Activated naive CD8-positive, alpha-beta T cell treated with anti-CD3 and anti-CD28 coated beads, Interleukin-2, amount 10 ng/mL, durations not matched to agents 7 days and 5 days (primary cell): ENCODE results near the gene SYNE4. TPM values are rescaled to one million over a fixed set of nuclear protein-coding genes. Genes with fewer than 3 reads are reported as not detected.
"Not testable (repeated sequence)": the region's sequence is repeated elsewhere in the genome, so short reads cannot be mapped to it uniquely, and the experiment has no call there.

ENCODE experiments used
- ATAC-seq: fragments of 150-1000 bp; cut with Tn5 transposase; one replicate; pipeline ENCODE4 v1.10.0; 2021; ENCODE audit warnings: low read depth, moderate library complexity
- POLR2A ChIA-PET: fragments of 350-600 bp; sonication (Branson Sonifier 250); formaldehyde crosslinking; loops from one replicate; lab custom pipeline; 2021; ENCODE audit warnings: antibody characterized with exemption; lab: Charles Lee
- DNase-seq: peaks from one replicate; pipeline ENCODE4 v3.0.0; 2021
- H3K27ac Mint-ChIP-seq: one replicate; pipeline ENCODE4 v1.8.0; 2022; ENCODE audit warnings: mild to moderate bottlenecking, mixed read lengths
- H3K27me3 Mint-ChIP-seq: one replicate; pipeline ENCODE4 v1.8.0; 2022; ENCODE audit warnings: mild to moderate bottlenecking, moderate library complexity, mixed read lengths
- H3K36me3 Mint-ChIP-seq: one replicate; pipeline ENCODE4 v1.8.0; 2021; ENCODE audit warnings: mild to moderate bottlenecking, mixed read lengths
- H3K4me1 Mint-ChIP-seq: one replicate; pipeline ENCODE4 v1.8.0; 2021; ENCODE audit warnings: mixed read lengths
- H3K4me3 Mint-ChIP-seq: one replicate; pipeline ENCODE4 v1.8.0; 2022; ENCODE audit warnings: mild to moderate bottlenecking, moderate library complexity, mixed read lengths
- H3K9me3 Mint-ChIP-seq: one replicate; pipeline ENCODE4 v1.8.0; 2021; ENCODE audit warnings: mixed read lengths
- total RNA-seq, 2 experiments: library from RNA; stranded (reverse); gene quantifications; one replicate each; pipeline ENCODE4 v1.2.3, GENCODE V29; 2021

SYNE4 gene
- total RNA-seq, 2 experiments from 2014 or later: 3.3 to 3.8 TPM

DNA sequence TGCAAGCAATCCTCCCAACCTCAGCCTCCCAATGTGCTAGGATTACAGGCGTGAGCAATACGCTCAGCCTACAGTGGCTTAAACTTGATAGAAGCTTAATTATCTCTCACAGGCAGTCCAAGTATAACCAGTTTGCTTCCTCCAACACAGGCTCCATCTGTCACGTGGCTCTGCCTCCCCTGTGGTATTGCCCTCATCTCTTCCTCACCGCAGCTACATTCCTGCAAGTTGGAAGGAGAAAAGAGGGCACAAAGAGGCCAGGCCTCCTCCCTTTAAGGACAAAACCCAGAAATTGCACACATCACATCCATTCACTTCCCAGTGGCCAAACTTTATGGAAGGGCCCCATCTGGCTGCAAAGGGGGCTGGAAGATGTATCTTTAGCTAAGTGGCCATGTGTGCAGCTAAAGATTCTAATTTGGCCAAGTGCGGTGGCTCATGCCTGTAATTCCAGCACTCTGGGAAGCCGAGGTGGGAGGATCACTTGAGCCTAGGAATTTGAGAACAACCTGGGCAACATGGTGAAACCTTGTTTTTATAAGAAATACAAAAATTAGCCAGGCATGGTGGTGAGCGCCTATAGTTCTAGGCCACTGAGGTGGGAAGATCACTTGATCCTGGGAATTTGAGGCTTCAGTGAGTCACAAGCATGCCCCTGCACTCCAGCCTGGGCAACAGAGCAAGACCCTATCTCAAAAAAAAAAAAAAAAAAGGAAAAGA, 16.7 kb downstream of the SYNE4 start:
- no peak overlapping the region for H3K4me3 Mint-ChIP-seq
- DNase-seq (no peak), ATAC-seq (no peak)
- peaks cover 5% of the 10 kb centered on the region for H3K36me3 Mint-ChIP-seq
- peaks cover 16% of the 10 kb centered on the region for H3K4me1 Mint-ChIP-seq
- H3K9me3 Mint-ChIP-seq: no peaks in the 10 kb centered on the region
- POLR2A ChIA-PET: interaction anchor here (0.6 kb wide), 1 partner anchor 43 kb away, joined by 3 read pairs; no protein-coding TSS in a partner anchor
- H3K27me3 Mint-ChIP-seq: peaks cover 20% of the 10 kb centered on the region
- no peak overlapping the region for H3K27ac Mint-ChIP-seq

DNA sequence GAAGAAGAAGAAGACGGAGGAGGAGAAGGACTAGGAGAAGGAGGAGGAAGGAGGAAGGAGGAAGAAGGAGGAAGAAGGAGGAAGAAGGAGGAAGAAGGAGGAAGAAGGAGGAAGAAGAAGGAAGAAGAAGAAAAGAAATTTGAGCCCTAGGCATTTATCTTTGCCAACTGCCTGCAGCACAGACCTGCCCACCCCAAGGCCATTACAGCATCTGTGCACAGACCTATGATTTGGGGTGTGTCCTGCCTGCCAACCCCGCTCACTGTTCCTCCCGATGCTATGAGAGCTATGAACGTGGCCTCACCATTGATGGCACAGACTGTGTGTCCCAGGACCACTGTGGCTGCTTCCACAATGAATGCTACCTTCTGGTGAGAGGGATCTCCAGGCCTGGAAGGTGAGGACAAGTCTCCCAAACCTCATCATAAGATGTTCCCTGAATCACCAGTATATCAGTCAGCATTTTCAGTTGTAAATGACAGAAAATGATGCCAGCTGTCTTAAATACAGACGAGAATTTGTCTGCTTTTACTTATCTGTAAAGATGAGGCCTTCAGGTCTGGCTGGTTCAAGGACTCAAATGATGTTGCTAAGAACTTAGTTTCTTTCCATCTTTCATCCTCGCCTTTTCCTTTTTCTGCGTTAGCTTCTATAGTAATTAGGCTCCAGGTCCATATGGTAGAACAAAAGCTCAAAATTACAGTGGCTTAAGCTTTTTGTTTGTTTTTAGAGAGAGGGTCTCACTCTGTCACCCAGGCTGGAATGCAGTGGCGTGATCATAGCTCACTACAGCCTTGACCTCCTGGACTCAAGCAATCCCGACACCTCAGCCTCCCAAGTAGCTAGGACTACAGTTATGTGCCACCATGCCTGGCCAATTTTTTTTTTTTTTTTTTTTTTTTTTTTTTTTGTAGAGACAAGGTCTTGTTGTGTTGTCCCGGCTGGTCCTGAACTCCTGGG, 17.6 kb downstream of the SYNE4 start:
- Mint-ChIP-seq H3K4me3 (no peak overlapping the region), H3K4me1 (peaks cover 10% of the 10 kb centered on the region), H3K27me3 (peaks cover 27% of the 10 kb centered on the region), H3K9me3 (no peaks in the 10 kb centered on the region), H3K36me3 (peaks cover 2% of the 10 kb centered on the region), H3K27ac (no peak overlapping the region)
- no peak for DNase-seq
- no peak for ATAC-seq
- POLR2A ChIA-PET: interaction anchor here (0.6 kb wide), 1 partner anchor 42 kb away, joined by 3 read pairs; no protein-coding TSS in a partner anchor

DNA sequence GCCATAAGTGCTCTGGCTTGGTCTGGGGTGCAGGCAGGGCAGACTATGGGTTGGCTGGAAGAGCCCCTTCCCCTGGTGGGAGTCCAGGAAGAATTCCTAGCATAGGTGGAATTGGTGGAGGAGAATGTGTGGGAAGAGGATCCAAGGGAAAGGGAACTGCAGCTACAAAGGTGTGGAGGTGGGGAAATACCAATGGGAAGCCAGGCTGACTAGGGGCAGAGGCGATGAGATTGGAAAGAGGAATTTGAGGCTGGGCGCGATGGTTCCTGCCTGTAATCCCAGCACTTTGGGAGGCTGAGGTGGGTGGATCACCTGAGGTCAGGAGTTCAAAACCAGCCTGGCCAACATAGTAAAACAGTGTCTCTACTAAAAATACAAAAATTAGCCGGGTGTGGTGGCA, 18.5 kb downstream of the SYNE4 start:
- H3K4me3 Mint-ChIP-seq: no peak overlapping the region
- DNase-seq: no peak
- no peaks in the 10 kb centered on the region for H3K9me3 Mint-ChIP-seq
- peaks cover 2% of the 10 kb centered on the region for H3K36me3 Mint-ChIP-seq
- POLR2A ChIA-PET: no interaction called here
- ATAC-seq: no peak
- H3K27me3 Mint-ChIP-seq: peaks cover 35% of the 10 kb centered on the region
- H3K27ac Mint-ChIP-seq: no peak overlapping the region
- peaks cover 5% of the 10 kb centered on the region for H3K4me1 Mint-ChIP-seq

DNA sequence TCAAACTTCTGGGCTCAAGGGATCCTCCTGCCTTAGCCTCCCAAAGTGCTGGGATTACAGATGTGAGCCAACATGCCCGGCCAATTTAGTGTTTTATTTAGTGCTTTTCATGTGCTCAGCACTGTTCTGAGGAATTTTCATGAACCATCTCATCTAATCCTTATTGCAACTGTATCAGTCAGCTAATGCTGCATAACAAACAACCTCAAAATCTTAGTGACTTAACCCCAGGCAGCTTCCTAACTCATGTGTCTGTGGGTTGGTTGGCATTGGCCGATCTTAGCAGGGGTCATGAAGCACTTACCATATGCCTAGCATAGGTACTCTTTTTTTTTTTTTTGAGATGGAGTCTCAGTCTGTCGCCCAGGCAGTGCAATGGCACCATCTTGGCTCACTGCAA, 19.8 kb downstream of the SYNE4 start:
- no peak for DNase-seq
- POLR2A ChIA-PET: interaction anchor here (0.6 kb wide), 1 partner anchor 30 kb away, joined by 4 read pairs; no protein-coding TSS in a partner anchor
- no peaks in the 10 kb centered on the region for H3K36me3 Mint-ChIP-seq
- peaks cover 41% of the 10 kb centered on the region for H3K27me3 Mint-ChIP-seq
- no peak overlapping the region for H3K27ac Mint-ChIP-seq
- peaks cover 3% of the 10 kb centered on the region for H3K4me1 Mint-ChIP-seq
- ATAC-seq: no peak
- H3K9me3 Mint-ChIP-seq: no peaks in the 10 kb centered on the region
- H3K4me3 Mint-ChIP-seq: no peak overlapping the region

DNA sequence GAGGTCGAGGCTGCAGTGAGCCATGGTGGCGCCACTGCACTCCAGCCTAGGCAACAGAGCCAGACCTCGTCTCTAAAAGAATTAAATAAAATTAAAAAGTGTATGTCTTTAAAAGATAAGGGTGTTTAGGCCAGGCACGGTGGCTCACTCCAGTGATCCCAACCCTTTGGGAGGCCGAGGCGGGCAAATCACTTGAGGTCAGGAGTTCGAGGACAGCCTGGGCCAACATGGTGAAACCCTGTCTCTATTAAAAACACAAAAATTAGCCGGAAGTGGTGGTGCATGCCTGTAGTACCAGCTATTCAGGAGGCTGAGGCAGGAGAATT, 21.1 kb downstream of the SYNE4 start:
- no peaks in the 10 kb centered on the region for H3K36me3 Mint-ChIP-seq
- POLR2A ChIA-PET: no interaction called here
- peaks cover 3% of the 10 kb centered on the region for H3K4me1 Mint-ChIP-seq
- no peak overlapping the region for H3K4me3 Mint-ChIP-seq
- no peaks in the 10 kb centered on the region for H3K9me3 Mint-ChIP-seq
- no peak overlapping the region for H3K27ac Mint-ChIP-seq
- no peak for ATAC-seq
- no peak for DNase-seq
- H3K27me3 Mint-ChIP-seq: peaks cover 41% of the 10 kb centered on the region

DNA sequence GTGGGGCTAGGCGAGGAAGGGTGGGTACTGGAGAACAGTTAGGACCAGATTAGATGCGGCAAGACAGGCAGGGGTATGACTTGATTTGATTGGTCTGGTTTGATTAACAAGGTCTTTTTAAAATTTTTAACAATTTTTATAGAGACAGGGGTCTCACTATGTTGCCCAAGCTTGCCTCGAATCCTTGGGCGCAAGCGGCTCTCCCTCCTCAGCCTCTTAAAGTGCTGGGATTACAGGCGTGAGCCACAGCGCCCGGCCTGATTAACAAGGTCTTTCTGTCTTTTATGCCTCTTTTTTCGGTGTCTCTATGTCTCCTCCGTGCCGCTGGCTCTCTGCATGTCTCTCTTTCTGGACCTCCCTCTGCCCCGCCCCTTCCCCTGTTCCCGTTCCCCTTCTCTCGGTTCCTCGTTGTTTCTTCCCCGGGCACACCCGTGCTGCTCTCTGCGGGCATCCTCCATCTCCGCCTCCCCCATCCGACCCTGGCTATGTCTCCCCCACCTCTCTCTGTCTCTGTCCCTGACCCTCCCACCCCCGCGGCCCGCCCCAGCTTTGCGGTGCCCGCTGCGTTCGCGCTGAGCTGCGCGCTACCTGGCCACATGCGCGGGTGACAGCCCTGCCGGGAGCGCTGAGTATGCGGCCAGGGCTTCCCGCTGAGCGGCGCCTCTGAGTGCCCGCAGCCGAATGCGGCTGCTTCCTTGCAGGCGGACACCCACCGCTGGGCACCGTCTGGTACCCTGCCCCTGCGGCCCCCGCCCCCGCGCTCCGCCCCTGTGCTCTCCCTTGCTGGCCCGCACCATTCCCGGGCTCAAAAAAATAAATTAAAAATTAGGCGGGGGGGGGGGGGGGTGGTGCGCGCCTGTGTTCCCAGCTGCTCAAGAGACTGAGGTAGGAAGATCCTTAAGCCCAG, 21.7 kb downstream of the SYNE4 start:
- Mint-ChIP-seq H3K27me3 (peaks cover 45% of the 10 kb centered on the region), H3K9me3 (no peaks in the 10 kb centered on the region), H3K36me3 (no peaks in the 10 kb centered on the region), H3K4me1 (peaks cover 3% of the 10 kb centered on the region), H3K4me3 (peak overlapping the region; percentile 78), H3K27ac (no peak overlapping the region)
- ATAC-seq (peak; percentile 58), DNase-seq (no peak)
- POLR2A ChIA-PET: no interaction called here

DNA sequence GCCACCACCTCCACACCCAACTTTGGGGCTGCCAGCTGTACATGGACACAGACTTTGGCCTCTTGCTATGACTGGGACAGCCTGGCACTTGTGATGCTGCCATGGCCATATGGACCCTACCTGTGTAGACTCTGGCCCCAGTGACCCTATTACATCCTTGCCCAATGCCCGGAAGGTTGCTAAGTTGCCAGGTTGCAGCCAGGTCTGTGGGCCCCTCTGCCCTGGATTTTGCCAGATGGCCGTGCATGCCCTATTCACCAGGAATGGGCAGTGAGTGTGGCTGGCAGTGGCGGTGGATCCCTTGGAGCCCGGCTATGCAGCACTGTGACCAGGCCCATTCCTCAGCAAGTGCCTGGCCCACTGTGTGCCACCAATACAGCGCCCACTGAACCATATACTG, 22.5 kb downstream of the SYNE4 start:
- no peaks in the 10 kb centered on the region for H3K36me3 Mint-ChIP-seq
- DNase-seq (no peak), ATAC-seq (no peak)
- H3K27me3 Mint-ChIP-seq: peaks cover 45% of the 10 kb centered on the region
- H3K9me3 Mint-ChIP-seq: no peaks in the 10 kb centered on the region
- peaks cover 3% of the 10 kb centered on the region for H3K4me1 Mint-ChIP-seq
- H3K27ac Mint-ChIP-seq: no peak overlapping the region
- POLR2A ChIA-PET: no interaction called here
- no peak overlapping the region for H3K4me3 Mint-ChIP-seq

DNA sequence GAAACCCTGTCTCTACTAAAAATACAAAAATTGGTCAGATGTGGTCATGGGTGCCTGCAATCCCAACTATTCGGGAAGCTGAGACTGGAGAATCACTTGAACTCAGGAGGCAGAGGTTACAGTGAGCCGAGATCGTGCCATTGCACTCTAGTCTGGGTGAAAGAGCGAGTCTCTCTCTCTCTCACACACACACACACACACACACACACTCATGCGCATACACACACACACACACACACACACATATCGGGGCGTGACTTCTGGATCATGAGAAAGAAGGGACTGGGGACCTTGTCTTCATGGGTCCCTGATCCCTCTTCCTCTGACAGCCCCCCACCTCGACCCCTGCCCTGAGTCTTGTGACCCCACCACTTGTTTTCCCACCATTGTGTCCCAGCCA, 25.4 kb downstream of the SYNE4 start:
- Mint-ChIP-seq H3K4me3 (no peak overlapping the region), H3K4me1 (peaks cover 3% of the 10 kb centered on the region), H3K9me3 (no peaks in the 10 kb centered on the region), H3K27ac (no peak overlapping the region), H3K27me3 (peaks cover 35% of the 10 kb centered on the region), H3K36me3 (no peaks in the 10 kb centered on the region)
- POLR2A ChIA-PET: no interaction called here
- DNase-seq (no peak), ATAC-seq (no peak)

DNA sequence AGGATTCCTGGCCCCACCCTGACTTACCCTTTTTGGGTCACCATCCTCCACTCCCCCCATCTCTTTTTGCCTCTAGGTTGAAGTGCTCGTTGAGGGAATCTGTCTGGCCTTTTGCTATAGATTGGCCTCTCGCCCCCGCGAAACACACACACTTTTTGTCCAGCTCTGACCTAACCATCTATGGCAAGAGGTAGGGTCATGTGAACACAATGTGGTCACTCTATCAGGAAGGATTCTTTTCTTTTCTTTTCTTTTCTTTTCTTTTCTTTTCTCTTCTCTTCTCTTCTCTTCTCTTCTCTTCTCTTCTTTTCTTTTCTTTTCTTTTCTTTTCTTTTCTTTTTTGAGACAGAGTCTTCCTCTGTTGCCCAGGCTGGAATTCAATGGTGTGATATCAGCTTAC, 27.6 kb downstream of the SYNE4 start:
- H3K4me3 Mint-ChIP-seq, ATAC-seq, DNase-seq, H3K9me3 Mint-ChIP-seq, H3K4me1 Mint-ChIP-seq, POLR2A ChIA-PET, H3K36me3 Mint-ChIP-seq, H3K27ac Mint-ChIP-seq: not testable (repeated sequence)
- H3K27me3 Mint-ChIP-seq: peaks cover 18% of the 10 kb centered on the region

DNA sequence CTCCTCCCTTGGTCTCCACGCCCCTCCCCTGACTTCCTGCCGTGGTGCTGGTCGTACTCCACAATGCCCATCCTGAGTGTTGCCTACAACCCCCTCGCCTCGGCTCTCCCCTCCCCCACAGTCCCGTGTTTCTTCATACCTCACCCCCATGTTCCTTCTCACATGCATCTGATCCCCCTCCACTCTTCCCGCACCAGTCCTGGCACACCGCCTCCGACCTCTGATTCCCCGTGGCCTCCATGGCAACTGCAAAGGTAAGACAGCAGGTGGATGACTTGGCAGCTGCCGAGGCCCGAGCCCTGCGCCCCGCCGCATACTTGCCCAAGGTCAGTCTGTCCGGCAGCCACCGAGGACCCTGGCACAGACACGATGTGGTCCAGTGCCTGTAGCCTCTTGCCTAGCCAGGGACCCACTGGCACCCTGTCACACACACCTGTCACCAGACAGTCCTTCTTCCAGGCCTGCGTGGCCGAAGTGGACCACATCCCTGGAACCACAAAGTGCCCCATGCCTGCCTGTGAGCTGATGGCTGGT, 29.7 kb downstream of the SYNE4 start:
- Mint-ChIP-seq H3K27ac (no peak overlapping the region), H3K36me3 (no peaks in the 10 kb centered on the region), H3K4me1 (no peaks in the 10 kb centered on the region), H3K27me3 (peaks cover 4% of the 10 kb centered on the region), H3K9me3 (no peaks in the 10 kb centered on the region), H3K4me3 (no peak overlapping the region)
- ATAC-seq: no peak
- POLR2A ChIA-PET: no interaction called here
- DNase-seq: no peak

DNA sequence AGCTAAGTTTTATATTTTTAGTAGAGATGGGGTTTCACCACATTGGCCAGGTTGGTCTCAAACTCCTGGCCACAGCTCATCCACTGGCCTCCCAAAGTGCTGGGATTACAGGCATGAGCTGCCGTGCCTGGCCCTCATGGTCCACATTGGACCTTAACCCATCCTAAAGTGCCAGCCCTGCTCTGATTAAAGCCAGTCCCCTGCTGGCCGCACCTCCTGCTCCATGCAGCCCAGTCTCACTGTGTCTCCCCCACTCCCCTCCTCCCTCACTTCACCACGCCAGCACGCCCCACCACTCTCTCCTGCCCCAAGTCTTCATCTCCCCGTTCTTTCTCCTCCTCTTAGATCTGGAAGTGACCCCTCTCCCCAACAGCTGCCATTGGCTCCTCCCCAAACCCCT, 30.3 kb downstream of the SYNE4 start:
- POLR2A ChIA-PET: no interaction called here

DNA sequence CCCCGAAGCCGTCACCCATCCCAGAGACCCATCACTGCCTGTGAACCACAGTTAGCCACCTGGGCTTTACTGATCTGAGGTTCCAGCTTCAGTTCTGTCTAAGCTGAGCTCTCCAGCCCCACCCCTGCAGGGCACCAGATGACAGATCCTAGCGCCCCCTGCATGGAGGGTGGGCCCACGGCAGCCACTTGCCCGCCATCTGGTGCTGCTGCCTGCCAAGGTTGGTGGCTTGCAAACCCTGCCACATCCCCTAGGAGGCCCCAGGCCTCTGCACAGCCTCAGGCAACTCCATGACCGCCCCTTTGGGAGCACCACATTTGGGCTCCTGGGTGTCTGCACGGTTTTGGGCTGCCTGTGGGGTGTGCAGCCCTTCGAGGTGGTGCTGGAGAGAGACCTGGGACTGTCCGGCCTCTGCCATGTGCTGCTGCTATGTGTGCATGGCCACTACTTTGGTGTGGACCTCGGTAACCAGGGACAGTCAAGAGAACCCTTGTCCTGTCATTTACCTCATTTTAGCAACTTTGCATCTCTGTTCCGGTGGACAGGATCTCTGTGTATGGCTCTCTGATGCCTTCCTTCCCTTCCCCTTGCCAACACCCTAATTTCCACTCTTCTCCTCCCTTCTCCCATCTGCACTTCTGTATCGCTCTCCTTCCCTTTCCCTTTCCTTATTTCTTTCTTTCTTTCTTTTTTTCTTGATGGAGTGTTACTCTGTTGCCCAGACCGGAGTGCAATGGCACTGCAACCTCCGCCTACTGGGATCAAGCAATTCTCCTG, 31.0 kb downstream of the SYNE4 start:
- POLR2A ChIA-PET: no interaction called here
- H3K27me3 Mint-ChIP-seq: peaks cover 6% of the 10 kb centered on the region
- H3K27ac Mint-ChIP-seq: no peak overlapping the region
- peak; percentile 71 for ATAC-seq
- DNase-seq: no peak
- H3K4me1 Mint-ChIP-seq: no peaks in the 10 kb centered on the region
- no peak overlapping the region for H3K4me3 Mint-ChIP-seq
- H3K36me3 Mint-ChIP-seq: no peaks in the 10 kb centered on the region
- H3K9me3 Mint-ChIP-seq: no peaks in the 10 kb centered on the region

More for the DNA sequence above, 30.3 kb downstream of the SYNE4 start:
- Mint-ChIP-seq H3K27me3 (peaks cover 6% of the 10 kb centered on the region), H3K27ac (no peak overlapping the region), H3K9me3 (no peaks in the 10 kb centered on the region), H3K36me3 (no peaks in the 10 kb centered on the region), H3K4me1 (no peaks in the 10 kb centered on the region), H3K4me3 (no peak overlapping the region)
- no peak for ATAC-seq
- DNase-seq: no peak
